Spinal cord (tissue), 10 donors: ENCODE measurements around the gene STYK1. TPM values are rescaled to one million over a fixed set of nuclear protein-coding genes. Genes with fewer than 3 reads are reported as not detected.
"Not testable (repeated sequence)": the region's sequence is repeated elsewhere in the genome, so short reads cannot be mapped to it uniquely, and the experiment has no call there.

ENCODE experiments used
- DNase-seq, 6 donors: peaks; one replicate each; pipeline versions ENCODE4 v3.0.0 to v3.0.0-alpha.2; 2013 to 2015; ENCODE audit warnings: low spot score in 6 of 6, low read depth in 4 of 6
- H3K27ac ChIP-seq: one replicate; pipeline ENCODE4 v1.5.1; 2013; ENCODE audit warnings: low read depth, low read length, control low read depth
- H3K27me3 ChIP-seq: one replicate; pipeline ENCODE4 v1.6.1; 2013; ENCODE audit warnings: low read length; ENCODE audit not compliant: control insufficient read depth, insufficient read depth
- H3K36me3 ChIP-seq: one replicate; pipeline ENCODE4 v1.6.1; 2013; ENCODE audit warnings: low read length; ENCODE audit not compliant: control insufficient read depth, insufficient read depth
- H3K4me1 ChIP-seq: one replicate; pipeline ENCODE4 v1.6.1; 2013; ENCODE audit warnings: low read length; ENCODE audit not compliant: control insufficient read depth, insufficient read depth
- H3K4me3 ChIP-seq: one replicate; pipeline ENCODE4 v1.5.1; 2013; ENCODE audit warnings: low read depth, low read length, control low read depth
- H3K9me3 ChIP-seq: one replicate; pipeline ENCODE4 v1.6.1; 2013; ENCODE audit warnings: low read length; ENCODE audit not compliant: control insufficient read depth, insufficient read depth
- WGBS: methylation state at CpG from one replicate; pipeline ENCODE4 v1.1.5; 2013; ENCODE audit warnings: missing lambda C conversion rate; ENCODE audit not compliant: insufficient coverage; 5-methylcytosine and 5-hydroxymethylcytosine counted together
- polyA plus RNA-seq, 2 donors: library from polyadenylated mRNA; unstranded; fragments of 120-200 nt; gene quantifications; one replicate each; pipeline ENCODE4 v1.2.1, GENCODE V29; 2013; ENCODE audit not compliant: insufficient read length in 2 of 2
- total RNA-seq, 2 donors: library from RNA; depleted of rRNA in 1 of 2; stranded (reverse); fragments of 120-200 nt in 1 of 2; fragments of >200 nt in 1 of 2; gene quantifications; one replicate each; pipeline versions ENCODE4 v1.2.3 to v1.2.4, GENCODE V29; 2013 to 2014
- donor health status: healthy.

STYK1 gene
- total and polyA plus RNA-seq, 4 donors: 3.0 to 11.2 (median 6.3) TPM

DNA sequence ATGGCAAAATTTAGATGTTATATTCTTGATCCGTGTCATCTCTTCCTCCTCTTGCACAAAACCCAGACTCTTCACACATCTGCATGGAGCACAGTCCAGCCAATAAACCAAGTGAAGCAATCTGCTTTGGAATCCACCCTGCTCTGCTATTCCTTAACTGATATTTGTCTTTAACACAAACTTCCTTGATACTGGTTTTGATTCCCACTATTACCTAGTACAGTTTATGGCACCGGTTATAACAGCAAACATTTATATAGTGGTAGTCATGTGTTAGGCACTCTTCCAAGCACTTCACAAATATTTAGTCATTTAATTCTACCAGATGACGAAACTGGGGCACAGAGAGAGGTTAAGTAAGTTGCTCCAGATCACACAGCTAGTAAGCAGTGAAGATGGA lies 12.5 kb downstream of the STYK1 start:
- 88% methylated on average over 1 of the region's 3 CpGs for WGBS

DNA sequence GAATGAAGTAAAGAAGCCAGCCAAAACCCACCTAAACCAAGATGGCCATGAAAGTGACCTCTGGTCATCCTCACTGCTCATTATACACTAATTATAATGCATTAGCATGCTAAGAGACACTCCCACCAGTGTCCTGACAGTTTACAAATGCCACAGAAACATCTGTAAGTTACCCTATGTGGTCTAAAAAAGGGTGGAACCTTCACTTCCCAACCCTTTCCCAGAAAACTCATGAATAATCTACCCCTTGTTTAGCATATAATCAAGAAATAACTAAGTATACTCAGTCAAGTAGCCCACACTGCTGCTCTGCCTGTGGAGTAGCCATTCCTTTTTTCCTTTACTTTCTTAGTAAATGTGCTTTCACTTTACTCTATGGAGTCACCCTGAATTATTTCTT lies 19.8 kb downstream of the STYK1 start:
- Histone ChIP-seq H3K36me3 (no peaks in the 10 kb centered on the region), H3K9me3 (no peaks in the 10 kb centered on the region), H3K27ac (no peak overlapping the region), H3K4me1 (no peaks in the 10 kb centered on the region), H3K4me3 (no peak overlapping the region), H3K27me3 (no peaks in the 10 kb centered on the region)
- DNase-seq: no peak

More for the DNA sequence above, 12.5 kb downstream of the STYK1 start:
- Histone ChIP-seq H3K27ac (no peak overlapping the region), H3K36me3 (no peaks in the 10 kb centered on the region), H3K4me3 (no peak overlapping the region), H3K27me3 (no peaks in the 10 kb centered on the region), H3K9me3 (no peaks in the 10 kb centered on the region), H3K4me1 (no peaks in the 10 kb centered on the region)
- no peak for DNase-seq

DNA sequence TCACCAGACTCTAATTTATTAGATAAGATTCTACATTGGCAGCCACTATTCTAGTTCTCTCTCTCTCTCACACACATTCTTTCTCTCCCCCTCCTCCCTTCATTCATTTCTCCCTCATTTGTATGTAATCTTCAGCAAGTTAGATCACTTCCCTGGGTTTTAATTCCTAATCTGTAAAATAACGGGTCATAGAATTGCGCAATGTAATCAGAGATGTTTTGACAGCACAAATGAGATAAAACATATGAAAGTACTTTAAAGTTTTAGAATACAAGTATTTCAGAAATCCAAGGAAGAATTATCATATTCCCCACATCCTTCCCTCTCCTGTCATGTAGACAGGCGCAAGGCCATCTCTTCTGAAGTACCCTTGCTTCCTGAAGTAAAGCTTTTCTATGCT lies 21.7 kb downstream of the STYK1 start:
- no peak overlapping the region for H3K4me3 ChIP-seq
- no CpG with 5 or more reads among the region's 3 CpGs for whole genome bisulfite sequencing
- H3K36me3 ChIP-seq: no peaks in the 10 kb centered on the region
- no peak for DNase-seq
- H3K9me3 ChIP-seq: no peaks in the 10 kb centered on the region
- H3K4me1 ChIP-seq: no peaks in the 10 kb centered on the region
- H3K27me3 ChIP-seq: no peaks in the 10 kb centered on the region
- H3K27ac ChIP-seq: no peak overlapping the region

DNA sequence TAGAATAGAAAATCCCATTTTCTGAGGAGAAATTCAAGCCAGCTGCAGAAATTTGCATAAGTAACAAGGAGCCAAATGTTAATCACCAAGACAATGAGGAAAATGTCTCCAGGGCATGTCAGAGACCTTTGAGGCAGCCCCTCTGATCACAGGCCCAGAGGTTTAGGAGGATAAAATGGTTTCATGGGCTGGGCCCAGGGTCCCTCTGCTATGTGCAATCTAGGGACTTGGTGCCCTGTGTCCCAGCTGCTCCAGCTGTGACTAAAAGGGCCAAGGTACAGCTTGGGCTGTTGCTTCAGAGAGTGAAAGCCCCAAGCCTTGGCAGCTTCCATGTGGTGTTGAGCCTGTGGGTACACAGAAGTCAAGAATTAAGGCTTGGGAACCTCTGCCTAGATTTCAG lies 27.3 kb downstream of the STYK1 start:
- H3K27ac ChIP-seq, H3K36me3 ChIP-seq, H3K4me3 ChIP-seq, H3K9me3 ChIP-seq, H3K4me1 ChIP-seq, DNase-seq, H3K27me3 ChIP-seq: not testable (repeated sequence)

DNA sequence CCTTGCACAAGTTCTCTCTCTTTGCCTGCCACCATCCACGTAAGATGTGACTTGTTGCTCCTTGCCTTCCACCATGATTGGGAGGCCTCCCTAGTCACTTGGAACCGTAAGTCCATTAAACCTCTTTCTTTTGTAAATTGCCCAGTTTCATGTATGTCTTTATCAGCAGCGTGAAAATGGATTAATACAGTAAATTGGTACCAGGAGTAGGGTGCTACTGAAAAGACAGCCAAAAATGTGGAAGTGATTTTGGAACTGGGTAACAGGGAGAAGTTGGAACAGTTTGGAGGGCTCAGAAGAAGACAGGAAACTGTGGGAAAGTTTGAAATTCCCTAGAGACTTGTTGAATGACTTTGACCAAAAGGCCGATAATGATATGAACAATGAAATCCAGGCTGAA lies 27.9 kb downstream of the STYK1 start:
- WGBS: 0% methylated on average over 1 of the region's 4 CpGs

DNA sequence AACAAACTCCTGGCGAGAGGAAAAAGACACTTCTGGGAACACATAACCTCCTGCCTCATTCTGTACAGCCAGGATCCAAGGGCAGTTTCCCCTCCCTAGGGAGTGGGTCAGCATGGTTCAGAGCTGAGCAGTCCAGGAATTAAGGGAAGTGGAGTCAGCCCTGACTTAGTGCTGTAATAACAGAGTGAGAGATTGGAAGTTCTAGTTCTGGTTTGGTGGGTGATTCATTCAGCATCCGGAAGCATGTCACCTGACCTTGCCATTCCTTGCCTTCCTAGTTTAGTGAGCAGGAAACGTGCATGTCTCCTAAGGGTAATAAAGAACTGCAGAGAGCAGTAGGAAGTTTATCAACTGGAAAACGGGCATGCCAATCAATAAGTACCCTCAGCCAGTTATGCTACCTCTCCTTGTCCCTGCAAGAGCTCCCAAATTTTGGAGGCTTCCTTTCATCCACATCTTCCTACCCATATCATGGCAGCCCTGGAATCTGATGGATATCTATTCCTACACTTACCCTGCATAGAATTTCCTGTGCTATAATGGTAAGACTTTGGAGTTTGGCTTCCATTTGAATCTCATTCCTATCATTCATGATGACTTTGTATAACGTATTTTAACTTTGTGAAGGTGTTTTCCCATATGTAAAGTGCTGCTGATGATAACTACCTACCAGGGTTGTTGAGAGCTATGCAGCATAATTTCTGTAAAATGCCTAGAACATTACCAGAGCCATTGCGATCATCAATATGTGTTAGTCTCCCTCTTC lies 31.9 kb downstream of the STYK1 start:
- Histone ChIP-seq H3K4me3 (no peak overlapping the region), H3K27ac (no peak overlapping the region), H3K9me3 (peaks cover 2% of the 10 kb centered on the region), H3K36me3 (no peaks in the 10 kb centered on the region), H3K4me1 (no peaks in the 10 kb centered on the region), H3K27me3 (no peaks in the 10 kb centered on the region)
- DNase-seq: no peak
- WGBS: 73% methylated on average over 3 of the region's 6 CpGs

More for the DNA sequence above, 27.9 kb downstream of the STYK1 start:
- peaks cover 4% of the 10 kb centered on the region for H3K9me3 ChIP-seq
- no peaks in the 10 kb centered on the region for H3K36me3 ChIP-seq
- no peaks in the 10 kb centered on the region for H3K4me1 ChIP-seq
- H3K27me3 ChIP-seq: no peaks in the 10 kb centered on the region
- no peak overlapping the region for H3K27ac ChIP-seq
- no peak overlapping the region for H3K4me3 ChIP-seq
- DNase-seq: no peak

DNA sequence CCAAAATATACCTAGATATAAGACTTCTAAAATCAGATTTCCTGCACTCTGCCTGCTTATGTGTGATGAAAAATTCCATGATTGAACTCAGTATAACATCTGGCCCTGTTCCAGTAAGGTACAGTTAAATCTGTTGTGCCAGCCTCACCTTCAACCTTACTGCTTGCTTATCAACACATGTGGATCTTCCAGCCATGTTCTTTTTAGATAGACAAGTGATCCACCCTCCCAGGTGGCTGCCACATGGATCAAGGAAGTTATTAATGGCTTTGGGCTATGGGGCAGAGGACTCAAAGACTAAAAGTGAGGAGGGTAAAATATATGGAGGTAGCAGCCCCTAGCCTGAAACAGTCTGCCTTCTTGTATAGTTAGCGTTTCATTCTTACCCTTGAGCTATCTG lies 35.1 kb downstream of the STYK1 start:
- H3K9me3 ChIP-seq: no peaks in the 10 kb centered on the region
- H3K27ac ChIP-seq: no peak overlapping the region
- H3K27me3 ChIP-seq: no peaks in the 10 kb centered on the region
- no peak overlapping the region for H3K4me3 ChIP-seq
- H3K4me1 ChIP-seq: no peaks in the 10 kb centered on the region
- no peaks in the 10 kb centered on the region for H3K36me3 ChIP-seq
- DNase-seq: no peak
- no CpG with 5 or more reads among the region's 1 CpG for whole genome bisulfite sequencing

DNA sequence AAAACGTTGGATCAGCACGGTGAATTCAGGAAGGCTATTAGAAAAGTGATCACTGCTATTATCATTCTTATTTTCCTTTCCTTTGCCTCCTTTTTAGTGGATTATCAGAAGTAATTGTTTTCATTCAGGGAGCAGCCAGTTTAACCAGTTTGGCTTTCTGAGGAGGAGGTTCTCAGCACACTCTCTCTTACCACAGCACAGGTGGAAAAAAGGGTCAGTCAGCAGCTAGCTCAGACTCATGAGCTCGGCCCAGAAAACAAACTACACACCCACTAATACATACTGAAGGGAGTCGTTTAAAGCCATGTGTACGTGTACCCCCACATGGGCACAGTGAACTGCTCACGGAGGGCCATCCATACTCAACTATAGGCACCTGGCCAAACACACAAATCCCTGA lies 37.2 kb downstream of the STYK1 start:
- DNase-seq: no peak
- 74% methylated on average over 4 of the region's 6 CpGs for WGBS
- no peaks in the 10 kb centered on the region for H3K9me3 ChIP-seq
- no peaks in the 10 kb centered on the region for H3K36me3 ChIP-seq
- no peak overlapping the region for H3K4me3 ChIP-seq
- H3K4me1 ChIP-seq: no peaks in the 10 kb centered on the region
- no peaks in the 10 kb centered on the region for H3K27me3 ChIP-seq
- H3K27ac ChIP-seq: no peak overlapping the region

DNA sequence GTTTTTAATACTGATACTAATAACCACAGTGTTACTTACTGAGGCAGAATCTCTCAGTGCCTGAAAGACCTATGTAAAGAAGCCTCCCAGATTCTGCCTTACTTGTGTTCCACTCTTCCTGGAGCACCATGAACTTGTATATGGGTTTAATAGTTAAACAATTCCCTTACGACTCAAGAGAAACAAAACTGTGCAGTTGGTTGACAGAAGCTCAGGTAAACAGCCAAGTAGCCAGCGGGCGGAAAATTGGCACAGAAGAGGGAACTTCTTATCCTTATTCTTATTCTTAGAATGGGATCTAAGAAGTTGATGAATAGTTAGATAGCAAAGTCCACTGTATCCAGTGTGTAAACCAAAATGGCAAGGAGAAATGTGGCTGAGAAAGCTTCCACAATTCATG lies 37.7 kb downstream of the STYK1 start:
- no peak for DNase-seq
- no peak overlapping the region for H3K27ac ChIP-seq
- no peaks in the 10 kb centered on the region for H3K36me3 ChIP-seq
- H3K9me3 ChIP-seq: no peaks in the 10 kb centered on the region
- no peak overlapping the region for H3K4me3 ChIP-seq
- no CpG with 5 or more reads among the region's 3 CpGs for WGBS
- H3K4me1 ChIP-seq: no peaks in the 10 kb centered on the region
- H3K27me3 ChIP-seq: no peaks in the 10 kb centered on the region

DNA sequence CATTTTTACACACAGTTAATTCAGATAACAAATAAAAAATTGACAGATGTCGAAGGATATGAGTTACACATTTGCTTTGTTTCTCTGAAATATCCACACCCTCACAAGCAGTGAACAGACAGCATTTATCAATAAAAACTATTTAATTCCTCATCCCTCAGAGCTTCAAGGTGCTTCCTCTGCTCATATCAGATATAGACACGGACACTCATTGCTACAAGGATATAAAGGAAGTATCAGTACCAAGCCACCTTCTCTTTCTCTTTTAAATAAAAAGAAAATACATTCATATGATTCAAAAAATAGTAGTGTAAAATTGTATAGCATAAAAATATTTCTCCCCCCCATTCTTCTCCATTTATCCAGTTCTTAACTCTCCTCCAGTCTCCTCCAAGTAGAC lies 38.5 kb downstream of the STYK1 start:
- Histone ChIP-seq H3K27me3 (no peaks in the 10 kb centered on the region), H3K36me3 (no peaks in the 10 kb centered on the region), H3K4me1 (no peaks in the 10 kb centered on the region), H3K27ac (no peak overlapping the region), H3K4me3 (no peak overlapping the region), H3K9me3 (no peaks in the 10 kb centered on the region)
- no peak for DNase-seq
- WGBS: no CpG with 5 or more reads among the region's 2 CpGs
